ENCODE results near the gene FAAP20. TPM values are rescaled to one million over a fixed set of nuclear protein-coding genes. Genes with fewer than 3 reads are reported as not detected.

Gene FAAP20
- total RNA-seq, 2 donors from 2014 or later = 59.1 to 66.9 TPM

- ATAC-seq = no peak
- Mint-ChIP-seq H3K36me3 (no peaks in the 10 kb centered on the region), H3K9me3 (no peaks in the 10 kb centered on the region)
Measured at GRCh38 chr1:2179283-2180013, 15.1 kb downstream of the FAAP20 start.

GRCh38 chr1:2178875-2179274 is 15.7 kb downstream of the FAAP20 start:
- ATAC-seq = no peak
- no peak overlapping the region for H3K27ac Mint-ChIP-seq
- no peak for DNase-seq (ENCODE audit: low spot score in 2 of 2)

More at GRCh38 chr1:2179283-2180013, 15.1 kb downstream of the FAAP20 start:
- H3K27ac Mint-ChIP-seq = no peak overlapping the region
- DNase-seq (ENCODE audit: low spot score in 2 of 2) = no peak

GRCh38 chr1:2177946-2178538 is 16.5 kb downstream of the FAAP20 start:
- no peaks in the 10 kb centered on the region for H3K36me3 Mint-ChIP-seq
- H3K27ac Mint-ChIP-seq = no peak overlapping the region
- no peak for DNase-seq (ENCODE audit: low spot score in 2 of 2)
- no peak for ATAC-seq
- H3K9me3 Mint-ChIP-seq = no peaks in the 10 kb centered on the region

More at GRCh38 chr1:2178875-2179274, 15.7 kb downstream of the FAAP20 start:
- H3K36me3 Mint-ChIP-seq = no peaks in the 10 kb centered on the region
- H3K9me3 Mint-ChIP-seq = no peaks in the 10 kb centered on the region

- H3K27ac Mint-ChIP-seq = no peak overlapping the region
- DNase-seq (ENCODE audit: low spot score in 2 of 2) = no peak
- no peaks in the 10 kb centered on the region for H3K9me3 Mint-ChIP-seq
- H3K36me3 Mint-ChIP-seq = no peaks in the 10 kb centered on the region
- no peak for ATAC-seq
Measured at GRCh38 chr1:2177541-2177940, 17.0 kb downstream of the FAAP20 start.

- Mint-ChIP-seq H3K9me3 (no peaks in the 10 kb centered on the region), H3K27ac (no peak overlapping the region)
Measured at GRCh38 chr1:2176615-2177014, 18.0 kb downstream of the FAAP20 start.

GRCh38 chr1:2175681-2176454 is 18.7 kb downstream of the FAAP20 start:
- Mint-ChIP-seq H3K27ac (no peak overlapping the region), H3K9me3 (no peaks in the 10 kb centered on the region), H3K36me3 (no peaks in the 10 kb centered on the region)
- no peak for ATAC-seq
- DNase-seq (ENCODE audit: low spot score in 2 of 2) = no peak

More at GRCh38 chr1:2176615-2177014, 18.0 kb downstream of the FAAP20 start:
- ATAC-seq (no peak), DNase-seq (ENCODE audit: low spot score in 2 of 2) (no peak)
- H3K36me3 Mint-ChIP-seq = no peaks in the 10 kb centered on the region

GRCh38 chr1:2175055-2175414 is 19.5 kb downstream of the FAAP20 start:
- ATAC-seq = peak in 1 of 2 donors; percentile 2
- no peaks in the 10 kb centered on the region for H3K9me3 Mint-ChIP-seq
- DNase-seq (ENCODE audit: low spot score in 2 of 2) = no peak
- H3K36me3 Mint-ChIP-seq = no peaks in the 10 kb centered on the region
- peak overlapping the region in 1 of 2 donors; percentile 55 for H3K27ac Mint-ChIP-seq

GRCh38 chr1:2174348-2175054 is 20.1 kb downstream of the FAAP20 start:
- peak; percentile 73 to 74 for ATAC-seq
- no peaks in the 10 kb centered on the region for H3K9me3 Mint-ChIP-seq
- no peaks in the 10 kb centered on the region for H3K36me3 Mint-ChIP-seq
- peak in 1 of 2 donors; percentile 55 for DNase-seq (ENCODE audit: low spot score in 2 of 2)
- peak overlapping the region in 1 of 2 donors; percentile 55 for H3K27ac Mint-ChIP-seq

GRCh38 chr1:2173546-2174347 is 20.8 kb downstream of the FAAP20 start:
- Mint-ChIP-seq H3K9me3 (no peaks in the 10 kb centered on the region), H3K27ac (no peak overlapping the region), H3K36me3 (no peaks in the 10 kb centered on the region)
- DNase-seq (ENCODE audit: low spot score in 2 of 2) = no peak
- peak in 1 of 2 donors; percentile 9 for ATAC-seq

- DNase-seq (ENCODE audit: low spot score in 2 of 2) = no peak
- Mint-ChIP-seq H3K9me3 (no peaks in the 10 kb centered on the region), H3K27ac (no peak overlapping the region), H3K36me3 (no peaks in the 10 kb centered on the region)
- ATAC-seq = no peak
Measured at GRCh38 chr1:2172551-2173146, 21.9 kb downstream of the FAAP20 start.

GRCh38 chr1:2172012-2172411 is 22.6 kb downstream of the FAAP20 start:
- H3K36me3 Mint-ChIP-seq = no peaks in the 10 kb centered on the region
- no peak for ATAC-seq
- DNase-seq (ENCODE audit: low spot score in 2 of 2) = no peak
- H3K27ac Mint-ChIP-seq = no peak overlapping the region
- no peaks in the 10 kb centered on the region for H3K9me3 Mint-ChIP-seq

- Mint-ChIP-seq H3K27ac (no peak overlapping the region), H3K36me3 (no peaks in the 10 kb centered on the region), H3K9me3 (no peaks in the 10 kb centered on the region)
- DNase-seq (ENCODE audit: low spot score in 2 of 2) (no peak), ATAC-seq (no peak)
Measured at GRCh38 chr1:2170211-2170610, 24.4 kb downstream of the FAAP20 start.

GRCh38 chr1:2169200-2169836 is 25.3 kb downstream of the FAAP20 start:
- Mint-ChIP-seq H3K9me3 (no peaks in the 10 kb centered on the region), H3K27ac (peak overlapping the region in 1 of 2 donors; percentile 9), H3K36me3 (no peaks in the 10 kb centered on the region)
- ATAC-seq (no peak), DNase-seq (ENCODE audit: low spot score in 2 of 2) (no peak)

GRCh38 chr1:2168535-2168934 is 26.0 kb downstream of the FAAP20 start:
- ATAC-seq (no peak), DNase-seq (ENCODE audit: low spot score in 2 of 2) (no peak)
- Mint-ChIP-seq H3K27ac (no peak overlapping the region), H3K9me3 (no peaks in the 10 kb centered on the region), H3K36me3 (no peaks in the 10 kb centered on the region)

- Mint-ChIP-seq H3K36me3 (peaks cover 0 to 4% of the 10 kb centered on the region in 2 donors), H3K9me3 (no peaks in the 10 kb centered on the region), H3K27ac (peak overlapping the region in 1 of 2 donors; percentile 68)
- no peak for ATAC-seq
- DNase-seq (ENCODE audit: low spot score in 2 of 2) = no peak
Measured at GRCh38 chr1:2168090-2168489, 26.5 kb downstream of the FAAP20 start.
